Neural progenitor cell (in vitro differentiated cells): ENCODE data around the gene CHD5. TPM values are rescaled to one million over a fixed set of nuclear protein-coding genes. Genes with fewer than 3 reads are reported as not detected.

Source experiments
- DNase-seq: peaks from one replicate; pipeline ENCODE4 v3.0.0-alpha.2; 2016; ENCODE audit warnings: low spot score
- H2AFZ ChIP-seq: fragments of 200-600 bp; sonication (generic); replicated peaks from 2 replicates; pipeline ENCODE4 v1.6.1; 2016; ENCODE audit warnings: antibody characterized with exemption
- H3F3A ChIP-seq: fragments of 200-600 bp; sonication (generic); 2 replicates; pipeline ENCODE4 v1.6.1; 2016; ENCODE audit warnings: antibody characterized with exemption, low read depth
- H3K27ac ChIP-seq: fragments of 200-600 bp; sonication (generic); 2 replicates; pipeline ENCODE4 v1.5.1; 2016; ENCODE audit warnings: mild to moderate bottlenecking
- H3K27me3 ChIP-seq: fragments of 200-600 bp; sonication (generic); 2 replicates; pipeline ENCODE4 v1.6.1; 2016; ENCODE audit warnings: mild to moderate bottlenecking, moderate library complexity
- H3K36me3 ChIP-seq: fragments of 200-600 bp; sonication (generic); 2 replicates; pipeline ENCODE4 v1.5.1; 2016
- H3K4me1 ChIP-seq: fragments of 200-600 bp; sonication (generic); 2 replicates; pipeline ENCODE4 v1.6.1; 2016; ENCODE audit warnings: mixed run types
- H3K4me2 ChIP-seq: fragments of 200-600 bp; sonication (generic); 2 replicates; pipeline ENCODE4 v1.6.1; 2016
- H3K4me3 ChIP-seq: fragments of 200-600 bp; sonication (generic); 2 replicates; pipeline ENCODE4 v1.5.1; 2016
- H3K79me2 ChIP-seq: fragments of 200-600 bp; sonication (generic); 2 replicates; pipeline ENCODE4 v1.6.1; 2016; ENCODE audit warnings: low read depth
- H3K9ac ChIP-seq: fragments of 200-600 bp; sonication (generic); 2 replicates; pipeline ENCODE4 v1.6.1; 2016
- H3K9me3 ChIP-seq: fragments of 200-600 bp; sonication (generic); 2 replicates; pipeline ENCODE4 v1.5.1; 2016; ENCODE audit warnings: low read depth
- H4K20me1 ChIP-seq: fragments of 200-600 bp; sonication (generic); 2 replicates; pipeline ENCODE4 v1.6.1; 2016; ENCODE audit warnings: low read depth
- H3K27ac Mint-ChIP-seq: 3 replicates; pipeline ENCODE4 v1.8.0; 2021; ENCODE audit warnings: mixed read lengths
- H3K27me3 Mint-ChIP-seq: 2 replicates; pipeline ENCODE4 v1.8.0; 2022; ENCODE audit warnings: low read depth, mild to moderate bottlenecking, inconsistent platforms, moderate library complexity, mixed read lengths; ENCODE audit not compliant: insufficient read depth
- H3K36me3 Mint-ChIP-seq: 3 replicates; pipeline ENCODE4 v1.8.0; 2021; ENCODE audit warnings: mixed read lengths
- H3K4me1 Mint-ChIP-seq: 3 replicates; pipeline ENCODE4 v1.8.0; 2021; ENCODE audit warnings: mixed read lengths
- H3K4me3 Mint-ChIP-seq: 3 replicates; pipeline ENCODE4 v1.8.0; 2021; ENCODE audit warnings: mild to moderate bottlenecking, moderate library complexity, mixed read lengths
- H3K9me3 Mint-ChIP-seq: 3 replicates; pipeline ENCODE4 v1.8.0; 2020; ENCODE audit warnings: mixed read lengths
- EZH2 ChIP-seq: fragments of 200-600 bp; sonication (generic); IDR thresholded peaks from 2 replicates; pipeline ENCODE4 v1.6.1; 2017; ENCODE audit warnings: antibody characterized with exemption, mild to moderate bottlenecking, moderate library complexity
- EZH2phosphoT487 ChIP-seq: fragments of 200-600 bp; sonication (generic); IDR thresholded peaks from 2 replicates; pipeline ENCODE4 v1.6.1; 2017; ENCODE audit warnings: antibody characterized with exemption
- total RNA-seq: library from RNA; depleted of rRNA; stranded (reverse); fragments of >200 nt; gene quantifications from 2 replicates; pipeline ENCODE4 v1.2.3, GENCODE V29; 2015; ENCODE audit warnings: low replicate concordance
- TF ChIP-seq, protein P1 (sequence below): fragments of 200-600 bp; sonication (generic); IDR thresholded peaks from 2 replicates; pipeline ENCODE4 v1.5.1; 2017; ENCODE audit warnings: antibody characterized with exemption, mild to moderate bottlenecking

CHD5 gene
- total RNA-seq, 1 donor from 2014 or later, result 0.17 TPM

DNA sequence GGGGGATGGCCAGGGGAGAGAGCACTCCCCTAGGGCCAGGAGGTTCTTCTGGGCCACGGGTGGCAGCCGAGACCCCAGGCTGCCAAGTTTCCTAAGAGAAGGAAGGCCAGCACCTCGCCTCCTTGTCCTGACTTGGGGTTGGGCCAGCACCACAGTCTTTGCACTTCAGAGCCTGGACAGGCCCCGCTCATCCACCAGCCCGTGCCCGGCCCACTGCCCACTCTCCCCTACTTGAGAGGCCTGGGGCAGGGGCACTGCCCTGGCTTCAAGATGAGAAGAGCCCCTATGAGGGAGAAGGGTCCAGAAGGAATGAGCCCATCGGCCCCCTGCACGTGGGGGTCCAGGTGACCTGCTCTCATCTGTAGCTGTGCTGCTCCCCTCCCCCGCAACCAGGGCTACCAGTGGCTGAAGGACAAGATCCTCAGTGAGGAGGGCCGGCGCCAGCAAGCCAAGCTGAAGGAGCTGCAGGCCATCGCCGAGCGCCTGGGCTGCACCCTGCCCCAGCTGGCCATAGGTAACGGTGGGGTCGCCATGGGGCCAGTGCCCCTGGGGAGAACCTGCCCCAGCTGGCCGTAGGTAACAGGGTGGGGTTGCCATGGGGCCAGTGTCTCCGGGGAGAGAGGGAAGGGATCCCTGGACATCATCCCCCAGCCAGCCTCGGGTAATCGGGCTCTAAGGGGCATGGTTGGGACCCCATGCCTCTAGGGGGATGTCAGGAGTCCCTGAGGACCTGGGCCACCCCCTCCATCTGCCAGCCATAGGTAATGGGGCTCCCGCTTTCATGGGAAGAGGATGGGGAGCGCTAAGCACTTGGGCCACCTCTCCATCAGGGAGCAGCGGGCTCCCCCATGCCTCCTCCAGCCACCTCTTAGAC, 83.6 kb downstream of the CHD5 start:
- Mint-ChIP-seq H3K9me3 (no peaks in the 10 kb centered on the region), H3K4me3 (no peak overlapping the region), H3K27ac (no peak overlapping the region), H3K36me3 (peaks cover 3% of the 10 kb centered on the region), H3K27me3 (peaks cover 4% of the 10 kb centered on the region), H3K4me1 (peaks cover 13% of the 10 kb centered on the region)
- H3K9ac ChIP-seq, result no peak overlapping the region
- TF ChIP-seq, protein P1, sequence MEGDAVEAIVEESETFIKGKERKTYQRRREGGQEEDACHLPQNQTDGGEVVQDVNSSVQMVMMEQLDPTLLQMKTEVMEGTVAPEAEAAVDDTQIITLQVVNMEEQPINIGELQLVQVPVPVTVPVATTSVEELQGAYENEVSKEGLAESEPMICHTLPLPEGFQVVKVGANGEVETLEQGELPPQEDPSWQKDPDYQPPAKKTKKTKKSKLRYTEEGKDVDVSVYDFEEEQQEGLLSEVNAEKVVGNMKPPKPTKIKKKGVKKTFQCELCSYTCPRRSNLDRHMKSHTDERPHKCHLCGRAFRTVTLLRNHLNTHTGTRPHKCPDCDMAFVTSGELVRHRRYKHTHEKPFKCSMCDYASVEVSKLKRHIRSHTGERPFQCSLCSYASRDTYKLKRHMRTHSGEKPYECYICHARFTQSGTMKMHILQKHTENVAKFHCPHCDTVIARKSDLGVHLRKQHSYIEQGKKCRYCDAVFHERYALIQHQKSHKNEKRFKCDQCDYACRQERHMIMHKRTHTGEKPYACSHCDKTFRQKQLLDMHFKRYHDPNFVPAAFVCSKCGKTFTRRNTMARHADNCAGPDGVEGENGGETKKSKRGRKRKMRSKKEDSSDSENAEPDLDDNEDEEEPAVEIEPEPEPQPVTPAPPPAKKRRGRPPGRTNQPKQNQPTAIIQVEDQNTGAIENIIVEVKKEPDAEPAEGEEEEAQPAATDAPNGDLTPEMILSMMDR, result no peak
- TF ChIP-seq EZH2phosphoT487, result no peak
- TF ChIP-seq EZH2, result no peak
- H3K79me2 ChIP-seq, result no peaks in the 10 kb centered on the region
- H2AFZ ChIP-seq, result no peak overlapping the region
- DNase-seq, result no peak
- no peaks in the 10 kb centered on the region for H3K27me3 ChIP-seq
- peaks cover 6% of the 10 kb centered on the region for H3F3A ChIP-seq
- no peaks in the 10 kb centered on the region for H3K36me3 ChIP-seq
- no peak overlapping the region for H3K4me3 ChIP-seq
- peaks cover 4% of the 10 kb centered on the region for H4K20me1 ChIP-seq
- no peaks in the 10 kb centered on the region for H3K9me3 ChIP-seq
- no peak overlapping the region for H3K4me2 ChIP-seq
- H3K27ac ChIP-seq, result no peak overlapping the region
- H3K4me1 ChIP-seq, result peaks cover 14% of the 10 kb centered on the region

DNA sequence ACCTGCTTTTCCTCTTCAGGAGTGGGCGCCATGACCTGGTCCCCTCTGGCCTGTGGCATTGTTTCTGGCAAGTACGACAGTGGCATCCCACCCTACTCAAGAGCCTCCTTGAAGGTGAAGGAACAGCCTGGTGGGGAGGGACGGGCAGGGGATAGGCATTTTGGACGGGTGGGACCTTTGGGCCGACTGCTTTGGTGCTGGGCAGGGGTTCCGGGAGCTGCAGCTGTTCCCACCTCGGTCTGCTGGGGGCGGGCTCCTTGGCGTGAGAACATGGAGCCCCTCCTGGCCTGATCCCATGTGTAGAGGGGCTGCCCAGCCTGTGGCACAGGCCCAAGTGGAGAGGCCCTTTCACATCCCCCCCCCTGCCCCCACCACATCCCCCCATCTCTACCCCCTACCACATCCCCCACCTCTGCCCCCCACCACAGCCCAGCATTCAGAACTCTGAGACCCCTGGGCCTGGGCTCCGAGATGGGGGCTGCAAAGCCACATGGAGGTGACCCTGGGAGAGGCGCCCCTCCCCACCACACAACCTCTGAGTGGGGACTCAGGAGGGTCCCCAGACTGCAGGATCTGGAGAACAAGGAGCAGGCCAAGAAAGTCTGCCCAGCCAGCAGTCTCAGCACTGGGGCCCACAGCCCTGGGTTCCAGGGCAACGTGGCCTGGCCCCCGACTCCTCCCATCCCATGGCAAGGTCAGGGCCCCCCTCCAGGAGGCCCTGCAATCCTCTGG, 84.4 kb downstream of the CHD5 start:
- TF ChIP-seq EZH2 (no peak), EZH2phosphoT487 (no peak)
- TF ChIP-seq, protein P1, result no peak
- DNase-seq, result no peak
- Mint-ChIP-seq H3K4me1 (peaks cover 9% of the 10 kb centered on the region), H3K4me3 (no peak overlapping the region), H3K36me3 (peaks cover 3% of the 10 kb centered on the region), H3K27me3 (peaks cover 4% of the 10 kb centered on the region), H3K9me3 (no peaks in the 10 kb centered on the region), H3K27ac (no peak overlapping the region)
- Histone ChIP-seq H3K27ac (no peak overlapping the region), H3K4me1 (peaks cover 6% of the 10 kb centered on the region), H3K79me2 (no peaks in the 10 kb centered on the region), H2AFZ (no peak overlapping the region), H3K9ac (no peak overlapping the region), H3K27me3 (no peaks in the 10 kb centered on the region), H3K36me3 (no peaks in the 10 kb centered on the region), H3F3A (peaks cover 3% of the 10 kb centered on the region), H4K20me1 (no peaks in the 10 kb centered on the region), H3K9me3 (no peaks in the 10 kb centered on the region), H3K4me2 (no peak overlapping the region), H3K4me3 (no peak overlapping the region)

DNA sequence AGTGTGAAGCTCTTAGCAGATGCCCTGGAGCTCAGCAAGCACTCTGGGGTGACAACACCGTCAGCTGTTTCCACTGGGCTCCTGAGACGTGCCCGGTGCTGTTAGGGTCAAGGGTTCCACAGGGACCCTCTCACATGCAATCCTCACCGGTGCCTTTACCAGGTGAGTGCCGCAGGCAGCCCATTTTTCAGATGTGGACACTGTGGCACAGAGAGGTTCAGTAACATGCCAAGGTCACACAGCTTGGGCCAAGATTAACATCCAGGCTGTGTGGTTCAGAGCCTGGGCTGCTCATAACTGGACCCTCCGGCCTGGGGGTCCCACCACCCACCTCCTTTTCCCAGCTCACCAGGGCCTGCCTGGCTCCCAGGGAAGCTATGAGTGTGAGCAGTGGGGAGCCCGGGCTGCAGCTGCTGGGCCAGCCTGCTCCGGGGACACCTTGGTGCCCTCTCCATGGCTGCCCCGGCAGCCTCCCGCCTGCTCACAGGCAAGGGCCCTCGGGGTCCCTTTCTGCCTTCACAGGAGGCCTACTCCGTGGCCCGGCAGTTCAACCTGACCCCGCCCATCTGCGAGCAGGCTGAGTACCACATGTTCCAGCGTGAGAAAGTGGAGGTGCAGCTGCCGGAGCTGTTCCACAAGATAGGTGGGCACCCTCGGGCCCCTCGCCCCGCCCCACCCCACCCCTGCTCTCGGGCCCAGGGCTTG, 85.2 kb downstream of the CHD5 start:
- TF ChIP-seq, protein P1, result no peak
- TF ChIP-seq EZH2phosphoT487, result no peak
- no peak for TF ChIP-seq EZH2
- Histone ChIP-seq H3K27me3 (no peaks in the 10 kb centered on the region), H3K4me1 (no peaks in the 10 kb centered on the region), H3K4me3 (no peak overlapping the region), H3K79me2 (no peaks in the 10 kb centered on the region), H3K9ac (no peak overlapping the region), H2AFZ (no peak overlapping the region), H3K36me3 (no peaks in the 10 kb centered on the region), H3K9me3 (no peaks in the 10 kb centered on the region), H4K20me1 (no peaks in the 10 kb centered on the region), H3F3A (no peaks in the 10 kb centered on the region), H3K4me2 (no peak overlapping the region), H3K27ac (no peak overlapping the region)
- H3K36me3 Mint-ChIP-seq, result peaks cover 3% of the 10 kb centered on the region
- DNase-seq, result no peak
- H3K9me3 Mint-ChIP-seq, result no peaks in the 10 kb centered on the region
- peaks cover 7% of the 10 kb centered on the region for H3K4me1 Mint-ChIP-seq
- peaks cover 4% of the 10 kb centered on the region for H3K27me3 Mint-ChIP-seq
- H3K27ac Mint-ChIP-seq, result no peak overlapping the region
- H3K4me3 Mint-ChIP-seq, result no peak overlapping the region
